ENCODE measurements around the gene GNA12.
A peak's percentile ranks its signal among the peaks of the same experiment; 100 is the strongest.
"Not testable (repeated sequence)": the region's sequence is repeated elsewhere in the genome, so short reads cannot be mapped to it uniquely, and the experiment has no call there.

GNA12 gene

GRCh38 chr7:2708547-2709310 lies 135.4 kb downstream of the GNA12 start:
- DNase-seq = no peak

DNA sequence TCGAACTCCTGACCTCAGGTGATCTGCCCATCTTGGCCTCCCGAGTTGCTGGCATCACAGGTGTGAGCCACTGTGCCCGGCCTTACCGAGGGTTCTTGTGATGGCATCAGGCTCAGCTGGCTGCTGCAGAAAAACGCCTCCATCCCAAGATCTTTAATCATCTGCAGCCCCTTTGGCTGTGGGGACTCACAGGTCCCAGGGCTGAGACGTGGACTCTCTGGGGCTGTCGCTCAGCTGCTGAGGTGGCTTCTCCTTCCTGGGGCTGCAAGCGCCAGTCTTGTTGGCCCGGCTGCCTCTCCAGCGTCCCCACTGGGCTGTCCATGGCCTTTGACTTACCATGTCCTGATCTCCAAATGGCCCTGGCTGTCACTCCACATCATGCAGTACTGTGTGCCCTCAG lies 136.1 kb downstream of the GNA12 start:
- DNase-seq = no peak

DNA sequence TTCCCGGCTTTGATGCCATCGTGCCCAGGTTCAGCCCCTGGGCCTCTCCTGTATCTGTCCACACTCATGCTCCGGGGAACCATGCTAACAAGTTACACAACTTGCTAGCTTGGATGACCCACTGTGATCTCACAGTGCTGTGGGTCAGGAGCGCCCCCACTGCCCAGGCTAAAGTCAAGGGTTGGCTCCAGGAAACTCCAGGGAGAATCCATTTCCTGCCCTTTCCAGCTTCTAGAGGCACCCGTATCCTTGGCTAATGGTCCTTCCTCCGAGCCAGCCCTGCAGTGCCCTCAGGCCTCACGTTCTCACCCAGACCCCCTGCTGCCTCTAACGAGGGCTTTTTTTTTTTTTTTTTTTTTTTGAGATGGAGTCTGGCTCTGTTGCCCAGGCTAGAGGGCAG lies 136.6 kb downstream of the GNA12 start:
- DNase-seq = no peak

DNA sequence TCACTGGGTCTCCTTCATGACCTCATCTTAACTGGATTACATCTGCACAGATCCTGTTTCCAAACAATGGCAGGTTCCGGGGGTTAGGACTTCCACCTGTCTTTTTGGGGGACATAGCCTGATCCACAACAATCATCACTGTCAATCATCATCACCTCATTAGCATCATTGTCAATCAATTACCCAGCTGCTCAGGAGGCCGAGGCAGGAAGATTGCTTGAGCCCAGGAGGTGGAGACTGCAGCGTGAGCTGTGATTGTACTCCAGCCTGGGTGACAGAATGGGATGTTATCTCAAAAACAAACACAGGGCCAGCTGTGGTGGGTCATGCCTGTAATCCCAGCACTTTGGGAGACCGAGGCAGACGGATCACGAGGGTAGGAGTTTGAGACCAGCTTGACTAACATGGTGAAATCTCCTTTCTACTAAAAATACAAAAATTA lies 137.4 kb downstream of the GNA12 start:
- no peak for DNase-seq

DNA sequence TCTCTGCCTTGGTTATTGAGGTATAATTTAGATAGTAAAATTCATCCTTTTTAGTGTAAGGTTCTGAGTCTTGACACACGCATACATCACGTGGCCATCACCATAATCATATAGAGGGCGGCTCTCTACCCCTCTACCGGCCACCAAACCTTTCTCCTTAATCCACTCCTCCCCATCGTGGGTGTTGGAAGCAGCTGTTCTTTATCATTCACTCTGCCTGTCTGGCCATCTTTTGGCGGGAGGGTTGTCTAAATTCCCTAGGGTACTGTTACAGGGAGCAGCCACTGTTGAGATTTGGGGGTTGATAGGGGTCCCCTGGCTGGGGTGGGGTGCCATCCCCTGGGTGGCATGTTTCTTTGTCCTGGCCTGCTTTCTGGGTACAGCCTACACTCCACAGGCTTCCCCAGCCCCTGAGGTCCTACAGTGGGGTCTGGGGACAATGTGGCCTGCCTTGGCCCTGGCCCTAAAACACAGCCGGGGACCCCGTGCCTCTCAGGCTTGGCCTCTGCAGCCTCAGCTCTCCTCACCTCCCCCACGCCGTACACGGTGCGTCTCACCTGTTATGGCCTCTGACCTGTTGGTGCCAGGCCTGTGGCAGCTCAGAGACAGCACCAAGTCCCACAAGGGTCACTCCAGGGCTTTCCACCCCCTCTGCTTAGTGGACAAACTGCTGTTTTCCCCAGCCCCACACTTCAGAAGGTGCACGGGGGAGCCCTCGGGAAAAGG lies 138.6 kb downstream of the GNA12 start:
- DNase-seq = no peak

DNA sequence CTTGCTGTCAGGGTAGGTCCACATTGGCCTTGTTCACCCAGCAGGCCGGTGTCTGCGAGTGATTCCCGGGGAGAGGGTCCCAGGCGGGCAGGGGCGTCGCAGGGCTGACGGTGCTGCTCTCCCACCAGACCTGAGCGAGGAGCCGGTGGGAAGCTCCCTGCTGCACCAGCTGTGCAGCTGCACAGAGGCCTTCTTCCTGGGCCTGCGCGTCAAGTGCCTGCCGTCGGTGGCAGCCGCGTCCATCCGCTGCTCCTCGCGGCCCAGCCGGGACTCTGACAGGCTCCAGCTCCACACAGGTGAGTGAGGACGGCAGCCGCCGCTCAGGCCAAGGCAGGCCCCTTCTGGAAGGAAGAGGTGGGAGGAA lies 141.5 kb downstream of the GNA12 start:
- no peak for DNase-seq

GRCh38 chr7:2701832-2702593 lies 142.1 kb downstream of the GNA12 start:
- DNase-seq = no peak

DNA sequence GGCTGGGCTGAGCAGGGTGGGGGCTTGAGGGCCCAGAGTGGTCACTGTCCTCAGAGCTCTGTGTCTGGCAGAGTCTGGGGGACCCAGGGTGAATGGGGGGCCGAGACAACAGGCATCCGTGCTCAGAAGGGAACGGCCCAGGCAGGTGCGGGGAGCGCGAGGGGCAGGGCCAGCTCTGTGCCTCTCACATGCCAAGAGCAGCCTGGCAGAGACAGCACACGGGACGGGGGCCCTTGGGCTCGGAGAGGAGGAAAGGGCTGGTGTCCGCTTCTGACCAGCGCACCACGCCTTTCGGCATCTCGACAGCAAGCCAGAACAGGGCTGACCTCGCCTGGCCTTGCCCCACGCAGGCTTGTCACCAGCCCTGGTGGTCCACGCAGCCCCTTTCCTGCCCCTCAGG lies 142.7 kb downstream of the GNA12 start:
- DNase-seq = no peak

GRCh38 chr7:2700141-2700850 lies 143.8 kb downstream of the GNA12 start:
- no peak for DNase-seq

DNA sequence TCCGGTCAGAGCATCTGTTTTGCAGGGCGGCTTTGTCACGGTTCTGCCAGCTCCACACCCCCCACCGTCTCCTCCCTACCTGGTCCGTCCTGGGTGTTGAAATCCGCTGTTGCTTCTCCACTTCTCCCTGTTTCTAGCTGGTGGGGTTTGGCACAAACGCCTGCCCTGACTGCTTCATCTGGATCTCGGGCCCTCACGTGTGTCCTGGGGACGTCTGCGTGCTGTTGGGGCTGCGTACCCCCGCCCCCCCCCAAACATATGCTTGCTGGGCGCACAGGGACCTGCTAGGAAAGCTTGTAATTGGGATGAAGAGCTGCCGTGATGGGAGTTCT lies 144.9 kb downstream of the GNA12 start:
- DNase-seq = no peak

GRCh38 chr7:2698581-2699288 lies 145.4 kb downstream of the GNA12 start:
- DNase-seq = peak; percentile 86

DNA sequence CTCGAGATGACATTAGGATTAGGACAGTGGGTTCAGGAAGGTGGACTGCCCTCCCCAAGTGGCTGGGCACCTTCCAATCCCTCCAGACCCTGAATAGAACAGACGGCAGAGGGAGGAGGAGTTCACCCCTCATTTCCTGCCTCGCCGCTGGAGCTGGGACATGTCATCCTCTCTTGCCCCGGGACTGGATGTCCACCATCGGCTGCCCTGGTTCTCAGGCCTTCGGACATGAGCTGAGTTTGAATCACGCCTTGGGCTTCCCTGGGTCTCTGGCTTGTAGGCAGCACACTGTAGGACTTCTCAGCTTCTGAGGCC lies 150.0 kb downstream of the GNA12 start:
- DNase-seq = not testable (repeated sequence)

- not testable (repeated sequence) for DNase-seq
Measured at GRCh38 chr7:2693420-2694121, 150.5 kb downstream of the GNA12 start.

DNA sequence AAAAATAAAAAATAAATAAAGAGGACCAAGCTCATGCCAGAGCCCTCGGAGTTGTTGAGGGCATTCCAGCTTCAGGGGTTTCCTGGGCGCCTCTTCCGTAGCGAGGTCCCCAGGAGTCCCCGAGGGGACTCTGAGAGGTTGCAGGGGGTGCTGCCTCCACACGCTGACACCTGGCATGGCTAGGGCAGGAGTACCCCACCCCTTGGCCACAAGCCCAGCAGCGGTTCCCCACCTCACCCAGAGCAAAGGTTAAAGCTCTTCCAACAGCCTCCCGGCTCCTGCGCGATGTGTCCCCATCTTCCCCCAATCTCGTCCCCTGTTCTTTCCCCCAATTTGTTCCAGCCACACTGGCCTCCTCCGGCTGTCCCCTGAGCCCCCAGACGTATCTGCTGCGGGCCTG lies 151.6 kb downstream of the GNA12 start:
- DNase-seq = no peak

DNA sequence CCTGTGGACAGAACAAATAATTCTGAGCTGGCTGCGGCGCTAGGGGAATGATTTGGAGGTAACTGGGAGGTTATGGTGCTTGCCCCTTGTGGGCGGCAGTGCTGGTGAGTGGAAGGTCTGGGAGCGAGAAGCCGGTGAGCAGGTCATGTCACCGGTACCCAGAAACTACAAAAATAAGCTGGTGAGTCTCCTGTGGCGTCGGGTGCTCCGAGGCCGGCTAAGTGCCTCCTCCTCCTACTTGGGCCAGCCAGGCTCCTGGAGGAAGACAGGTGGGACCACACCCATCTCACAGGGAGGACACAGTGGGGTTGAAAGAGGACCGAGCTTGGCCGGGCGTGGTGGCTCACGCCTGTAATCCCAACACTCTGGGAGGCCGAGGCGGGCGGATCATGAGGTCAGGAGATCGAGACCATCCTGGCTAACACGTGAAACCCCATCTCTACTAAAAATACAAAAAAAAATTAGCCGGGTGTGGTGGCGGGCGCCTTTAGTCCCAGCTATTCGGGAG lies 152.1 kb downstream of the GNA12 start:
- not testable (repeated sequence) for DNase-seq

GRCh38 chr7:2691011-2691707 lies 152.9 kb downstream of the GNA12 start:
- DNase-seq = no peak

DNA sequence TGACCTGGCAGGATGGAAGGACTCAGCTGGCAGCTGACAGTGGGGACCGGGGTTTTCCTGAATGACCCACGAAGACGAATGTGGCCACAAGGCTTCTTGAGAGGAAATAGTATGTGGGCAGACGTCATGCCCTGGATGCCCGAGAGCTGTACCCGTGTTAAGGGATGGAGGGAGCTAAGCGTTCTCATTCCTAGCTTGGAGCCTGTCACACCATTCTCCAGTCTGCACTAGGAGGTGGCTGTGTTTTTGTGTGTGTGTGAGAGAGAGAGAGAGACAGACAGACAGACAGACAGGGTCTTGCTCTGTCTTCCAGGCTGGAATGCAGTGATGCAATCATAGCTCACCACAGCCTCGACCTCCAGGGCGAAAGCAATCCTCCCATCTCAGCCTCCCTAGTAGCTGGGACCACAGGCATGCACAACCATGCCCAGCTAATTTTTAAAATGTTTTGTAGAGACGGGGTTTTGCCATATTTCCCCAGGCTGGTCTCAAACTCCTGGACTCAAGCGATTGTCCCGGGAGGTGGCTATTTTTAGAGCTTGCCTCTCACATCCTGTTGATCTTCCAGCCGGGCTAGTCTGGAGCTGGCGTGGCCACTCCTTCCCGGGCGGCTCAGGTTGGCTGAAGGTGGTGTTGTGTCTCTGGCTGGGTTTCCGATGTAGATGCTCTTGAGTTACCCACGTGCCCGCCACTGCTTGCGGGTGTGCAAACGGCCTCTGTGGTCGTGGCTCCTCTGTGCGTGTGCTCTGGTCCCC lies 154.0 kb downstream of the GNA12 start:
- DNase-seq = no peak

DNA sequence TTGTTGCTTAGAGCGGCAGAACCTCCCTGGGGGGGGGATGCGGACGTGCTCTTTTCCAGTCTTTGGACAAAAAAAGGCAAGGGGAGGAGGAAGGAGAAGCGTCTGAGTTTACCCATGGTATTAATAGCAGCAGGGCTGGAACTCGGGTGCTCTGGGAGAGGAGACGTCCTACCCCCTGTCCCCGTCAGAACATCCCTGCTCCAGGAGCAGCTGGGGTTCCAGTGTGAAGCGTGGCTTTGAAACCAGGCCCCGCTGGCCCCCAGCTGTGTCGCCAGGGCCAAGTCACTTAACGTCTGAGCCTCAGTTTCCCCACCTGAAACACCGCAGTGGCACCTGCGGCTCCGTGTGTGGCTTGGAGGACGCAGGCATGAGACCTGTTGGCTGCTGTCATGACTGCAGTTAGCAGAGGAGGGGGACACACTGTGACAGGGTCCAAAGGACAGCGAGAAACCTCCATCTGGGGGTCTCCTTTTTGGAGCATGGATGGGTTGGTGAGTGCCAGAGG lies 154.7 kb downstream of the GNA12 start:
- DNase-seq = no peak

- no peak for DNase-seq
Measured at GRCh38 chr7:2688409-2689342, 155.4 kb downstream of the GNA12 start.

Data from CD4-positive, alpha-beta T cell treated with Interleukin-4 for 4 hours (primary cell).